Stimulated activated effector memory CD8-positive, alpha-beta T cell treated with anti-CD3 and anti-CD28 coated beads, Interleukin-12 subunit alpha, Interleukin-12 subunit beta, amount 100 ng/mL, for 72 hours (primary cell): ENCODE measurements around the gene TPBG.
A peak's percentile ranks its signal among the peaks of the same experiment; 100 is the strongest.

Experiments used
- ATAC-seq: fragments of 150-1000 bp; cut with Tn5 transposase; 2 replicates; pipeline ENCODE4 v1.10.0; 2021
- DNase-seq, 2 donors: peaks; one replicate each; pipeline ENCODE4 v3.0.0; 2021 to 2022; ENCODE audit warnings: low spot score in 2 of 2
- H3K27ac Mint-ChIP-seq: one replicate; pipeline ENCODE4 v1.8.0; 2022; ENCODE audit warnings: mild to moderate bottlenecking, mixed read lengths
- H3K36me3 Mint-ChIP-seq: one replicate; pipeline ENCODE4 v1.8.0; 2022; ENCODE audit warnings: mild to moderate bottlenecking, mixed read lengths
- H3K4me1 Mint-ChIP-seq: one replicate; pipeline ENCODE4 v1.8.0; 2022; ENCODE audit warnings: mixed read lengths
- H3K4me3 Mint-ChIP-seq: one replicate; pipeline ENCODE4 v1.8.0; 2022; ENCODE audit warnings: mild to moderate bottlenecking, mixed read lengths
- H3K9me3 Mint-ChIP-seq: one replicate; pipeline ENCODE4 v1.8.0; 2022; ENCODE audit warnings: mixed read lengths

The TPBG gene

GRCh38 chr6:82363428-82364086 lies at the start of gene TPBG:
TSS of gene TPBG (plus strand) at chr6:82363817. CDS start at chr6:82364962, 1,145 bp downstream.
- Mint-ChIP-seq H3K36me3 (no peaks in the 10 kb centered on the region), H3K4me3 (peak within 1 kb of the TSS; percentile 85), H3K4me1 (peaks cover 25% of the 10 kb centered on the region), H3K27ac (peak within 1 kb of the TSS; percentile 60), H3K9me3 (no peaks in the 10 kb centered on the region)
- DNase-seq, result peak in 1 of 2 donors; percentile 6
- ATAC-seq, result peak; percentile 62

GRCh38 chr6:82322386-82322785 lies 41.2 kb upstream of the TPBG start:
- no peak overlapping the region for H3K4me3 Mint-ChIP-seq
- H3K9me3 Mint-ChIP-seq, result no peaks in the 10 kb centered on the region
- no peak overlapping the region for H3K27ac Mint-ChIP-seq
- no peak for DNase-seq
- H3K36me3 Mint-ChIP-seq, result no peaks in the 10 kb centered on the region
- no peak for ATAC-seq
- no peaks in the 10 kb centered on the region for H3K4me1 Mint-ChIP-seq

- Mint-ChIP-seq H3K36me3 (no peaks in the 10 kb centered on the region), H3K9me3 (no peaks in the 10 kb centered on the region), H3K4me1 (no peaks in the 10 kb centered on the region), H3K4me3 (no peak overlapping the region), H3K27ac (no peak overlapping the region)
- DNase-seq (no peak), ATAC-seq (no peak)
These were observed 33.9 kb upstream of the TPBG start for GRCh38 chr6:82329766-82330165.

- Mint-ChIP-seq H3K36me3 (no peaks in the 10 kb centered on the region), H3K9me3 (no peaks in the 10 kb centered on the region), H3K27ac (no peak overlapping the region), H3K4me1 (no peaks in the 10 kb centered on the region), H3K4me3 (no peak overlapping the region)
- ATAC-seq (no peak), DNase-seq (no peak)
These were observed 33.3 kb upstream of the TPBG start for GRCh38 chr6:82330171-82330804.

GRCh38 chr6:82331031-82331773 lies 32.4 kb upstream of the TPBG start:
- H3K27ac Mint-ChIP-seq, result no peak overlapping the region
- no peaks in the 10 kb centered on the region for H3K9me3 Mint-ChIP-seq
- no peaks in the 10 kb centered on the region for H3K36me3 Mint-ChIP-seq
- ATAC-seq (no peak), DNase-seq (no peak)
- no peak overlapping the region for H3K4me3 Mint-ChIP-seq
- no peaks in the 10 kb centered on the region for H3K4me1 Mint-ChIP-seq

- Mint-ChIP-seq H3K36me3 (no peaks in the 10 kb centered on the region), H3K4me1 (no peaks in the 10 kb centered on the region), H3K4me3 (no peak overlapping the region), H3K9me3 (no peaks in the 10 kb centered on the region), H3K27ac (no peak overlapping the region)
- ATAC-seq, result peak; percentile 57
- DNase-seq, result no peak
These were observed 29.8 kb upstream of the TPBG start for GRCh38 chr6:82333781-82334180.

- H3K36me3 Mint-ChIP-seq, result no peaks in the 10 kb centered on the region
- no peak for DNase-seq
- no peaks in the 10 kb centered on the region for H3K4me1 Mint-ChIP-seq
- H3K27ac Mint-ChIP-seq, result no peak overlapping the region
- H3K9me3 Mint-ChIP-seq, result peaks cover 3% of the 10 kb centered on the region
- no peak for ATAC-seq
- H3K4me3 Mint-ChIP-seq, result no peak overlapping the region
These were observed 25.8 kb upstream of the TPBG start for GRCh38 chr6:82337688-82338257.

- DNase-seq, result no peak
- no peak overlapping the region for H3K4me3 Mint-ChIP-seq
These were observed 15.5 kb upstream of the TPBG start for GRCh38 chr6:82348130-82348529.

GRCh38 chr6:82353848-82354247 lies 9.8 kb upstream of the TPBG start:
- Mint-ChIP-seq H3K9me3 (no peaks in the 10 kb centered on the region), H3K27ac (no peak overlapping the region), H3K4me1 (no peaks in the 10 kb centered on the region), H3K36me3 (no peaks in the 10 kb centered on the region), H3K4me3 (no peak overlapping the region)
- DNase-seq, result no peak
- no peak for ATAC-seq

More at GRCh38 chr6:82348130-82348529, 15.5 kb upstream of the TPBG start:
- ATAC-seq, result no peak
- Mint-ChIP-seq H3K27ac (no peak overlapping the region), H3K4me1 (no peaks in the 10 kb centered on the region), H3K36me3 (no peaks in the 10 kb centered on the region), H3K9me3 (peaks cover 8% of the 10 kb centered on the region)

GRCh38 chr6:82360552-82360951 lies 3.1 kb upstream of the TPBG start:
- DNase-seq (no peak), ATAC-seq (no peak)
- H3K4me3 Mint-ChIP-seq, result no peak overlapping the region
- no peaks in the 10 kb centered on the region for H3K36me3 Mint-ChIP-seq
- H3K4me1 Mint-ChIP-seq, result peaks cover 22% of the 10 kb centered on the region
- no peak overlapping the region for H3K27ac Mint-ChIP-seq
- H3K9me3 Mint-ChIP-seq, result no peaks in the 10 kb centered on the region

GRCh38 chr6:82361631-82362030 lies 2.0 kb upstream of the TPBG start:
- H3K9me3 Mint-ChIP-seq, result no peaks in the 10 kb centered on the region
- no peak for ATAC-seq
- no peak for DNase-seq
- H3K27ac Mint-ChIP-seq, result no peak overlapping the region
- H3K4me1 Mint-ChIP-seq, result peaks cover 25% of the 10 kb centered on the region
- no peaks in the 10 kb centered on the region for H3K36me3 Mint-ChIP-seq
- no peak overlapping the region for H3K4me3 Mint-ChIP-seq

GRCh38 chr6:82362144-82362543 lies 1.5 kb upstream of the TPBG start:
- H3K36me3 Mint-ChIP-seq, result no peaks in the 10 kb centered on the region
- no peak for DNase-seq
- H3K4me3 Mint-ChIP-seq, result no peak overlapping the region
- H3K4me1 Mint-ChIP-seq, result peaks cover 25% of the 10 kb centered on the region
- H3K27ac Mint-ChIP-seq, result no peak overlapping the region
- ATAC-seq, result no peak
- H3K9me3 Mint-ChIP-seq, result no peaks in the 10 kb centered on the region

- Mint-ChIP-seq H3K4me3 (peak overlapping the region; percentile 85), H3K4me1 (peaks cover 25% of the 10 kb centered on the region), H3K9me3 (no peaks in the 10 kb centered on the region), H3K27ac (peak overlapping the region; percentile 60), H3K36me3 (no peaks in the 10 kb centered on the region)
- DNase-seq (no peak), ATAC-seq (no peak)
These were observed 664 bp upstream of the TPBG start for GRCh38 chr6:82362878-82363427.

- no peaks in the 10 kb centered on the region for H3K36me3 Mint-ChIP-seq
These were observed 734 bp downstream of the TPBG start for GRCh38 chr6:82364087-82365015.

More at GRCh38 chr6:82364087-82365015, 734 bp downstream of the TPBG start:
- DNase-seq (peak; percentile 3 to 54), ATAC-seq (peak; percentile 40)
- peak overlapping the region; percentile 85 for H3K4me3 Mint-ChIP-seq
- peaks cover 25% of the 10 kb centered on the region for H3K4me1 Mint-ChIP-seq
- peak overlapping the region; percentile 60 for H3K27ac Mint-ChIP-seq
- H3K9me3 Mint-ChIP-seq, result no peaks in the 10 kb centered on the region
